Loucy (cell line): Measurements from ENCODE around the gene FTO.

Experiments used
- EZH2phosphoT487 ChIP-seq: fragments of 200-600 bp; IDR thresholded peaks from 2 replicates; pipeline ENCODE4 v1.6.1; 2018; ENCODE audit warnings: antibody characterized with exemption, mild to moderate bottlenecking, moderate library complexity, borderline replicate concordance
- TF ChIP-seq, protein P1 (sequence below): fragments of 200-600 bp; sonication (generic); conservative IDR thresholded peaks from 2 replicates; pipeline ENCODE4 v1.5.1; 2014; ENCODE audit warnings: mild to moderate bottlenecking, antibody characterized with exemption, low read length

GRCh38 chr16:53925107-53925410 lies 221.1 kb downstream of the FTO start:
- TF ChIP-seq EZH2phosphoT487: no peak
- TF ChIP-seq, protein P1, sequence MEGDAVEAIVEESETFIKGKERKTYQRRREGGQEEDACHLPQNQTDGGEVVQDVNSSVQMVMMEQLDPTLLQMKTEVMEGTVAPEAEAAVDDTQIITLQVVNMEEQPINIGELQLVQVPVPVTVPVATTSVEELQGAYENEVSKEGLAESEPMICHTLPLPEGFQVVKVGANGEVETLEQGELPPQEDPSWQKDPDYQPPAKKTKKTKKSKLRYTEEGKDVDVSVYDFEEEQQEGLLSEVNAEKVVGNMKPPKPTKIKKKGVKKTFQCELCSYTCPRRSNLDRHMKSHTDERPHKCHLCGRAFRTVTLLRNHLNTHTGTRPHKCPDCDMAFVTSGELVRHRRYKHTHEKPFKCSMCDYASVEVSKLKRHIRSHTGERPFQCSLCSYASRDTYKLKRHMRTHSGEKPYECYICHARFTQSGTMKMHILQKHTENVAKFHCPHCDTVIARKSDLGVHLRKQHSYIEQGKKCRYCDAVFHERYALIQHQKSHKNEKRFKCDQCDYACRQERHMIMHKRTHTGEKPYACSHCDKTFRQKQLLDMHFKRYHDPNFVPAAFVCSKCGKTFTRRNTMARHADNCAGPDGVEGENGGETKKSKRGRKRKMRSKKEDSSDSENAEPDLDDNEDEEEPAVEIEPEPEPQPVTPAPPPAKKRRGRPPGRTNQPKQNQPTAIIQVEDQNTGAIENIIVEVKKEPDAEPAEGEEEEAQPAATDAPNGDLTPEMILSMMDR: no peak
